H9 (cell line): ENCODE results near the gene PEPD. TPM values are rescaled to one million over a fixed set of nuclear protein-coding genes. Genes with fewer than 3 reads are reported as not detected.

Experiments used
- DNase-seq: peaks from one replicate; pipeline ENCODE4 v3.0.0-alpha.2; 2017
- H2AFZ ChIP-seq: one replicate; pipeline ENCODE4 v1.6.1; 2013; ENCODE audit warnings: mild to moderate bottlenecking, low read length, control low read depth, moderate library complexity
- H2AK5ac ChIP-seq: 2 replicates; pipeline ENCODE4 v1.6.1; 2013; ENCODE audit warnings: low read length, control low read depth, mixed read lengths; ENCODE audit not compliant: insufficient read length
- H2BK120ac ChIP-seq: one replicate; pipeline ENCODE4 v1.6.1; 2013; ENCODE audit warnings: low read depth, mild to moderate bottlenecking, low read length, control low read depth, inconsistent platforms; ENCODE audit not compliant: poor library complexity, severe bottlenecking
- H2BK12ac ChIP-seq: 2 replicates; pipeline ENCODE4 v1.6.1; 2013; ENCODE audit warnings: low read length, control low read depth, mixed read lengths, low read depth; ENCODE audit not compliant: insufficient read length
- H2BK15ac ChIP-seq: 2 replicates; pipeline ENCODE4 v1.6.1; 2013; ENCODE audit warnings: low read depth, low read length, control low read depth
- H2BK20ac ChIP-seq: one replicate; pipeline ENCODE4 v1.6.1; 2013; ENCODE audit warnings: low read depth, mild to moderate bottlenecking, low read length, control low read depth, inconsistent platforms; ENCODE audit not compliant: poor library complexity, severe bottlenecking
- H2BK5ac ChIP-seq: 2 replicates; pipeline ENCODE4 v1.6.1; 2013; ENCODE audit warnings: low read length, control low read depth, mixed read lengths; ENCODE audit not compliant: insufficient read length
- H3K14ac ChIP-seq: 2 replicates; pipeline ENCODE4 v1.6.1; 2013; ENCODE audit warnings: low read length, control low read depth; ENCODE audit not compliant: insufficient read depth
- H3K18ac ChIP-seq: 2 replicates; pipeline ENCODE4 v1.6.1; 2013; ENCODE audit warnings: low read depth, mild to moderate bottlenecking, mixed read lengths, low read length, control low read depth; ENCODE audit not compliant: insufficient read length
- H3K23ac ChIP-seq: 2 replicates; pipeline ENCODE4 v1.6.1; 2013; ENCODE audit warnings: low read length, control low read depth, mixed read lengths, low read depth; ENCODE audit not compliant: insufficient read length
- H3K23me2 ChIP-seq: 2 replicates; pipeline ENCODE4 v1.6.1; 2013; ENCODE audit warnings: low read depth, mild to moderate bottlenecking, mixed read lengths, low read length, control low read depth; ENCODE audit not compliant: insufficient read length, poor library complexity, severe bottlenecking
- H3K27ac ChIP-seq: 2 replicates; pipeline ENCODE4 v1.5.1; 2013; ENCODE audit warnings: low read length, control low read depth, mixed read lengths, low read depth; ENCODE audit not compliant: insufficient read length
- H3K27me3 ChIP-seq: 2 replicates; pipeline ENCODE4 v1.6.1; 2013; ENCODE audit warnings: low read length, control low read depth, inconsistent platforms; ENCODE audit not compliant: insufficient read depth
- H3K4ac ChIP-seq: 2 replicates; pipeline ENCODE4 v1.6.1; 2013; ENCODE audit warnings: low read depth, mild to moderate bottlenecking, control low read depth, inconsistent platforms, low read length, moderate library complexity
- H3K4me1 ChIP-seq: 2 replicates; pipeline ENCODE4 v1.6.1; 2013; ENCODE audit warnings: low read length, control low read depth, inconsistent platforms; ENCODE audit not compliant: insufficient read depth
- H3K4me2 ChIP-seq: 2 replicates; pipeline ENCODE4 v1.6.1; 2013; ENCODE audit warnings: low read length, control low read depth, mixed read lengths; ENCODE audit not compliant: insufficient read length, insufficient read depth
- H3K56ac ChIP-seq: 2 replicates; pipeline ENCODE4 v1.6.1; 2013; ENCODE audit warnings: low read depth, mild to moderate bottlenecking, mixed read lengths, low read length, control low read depth; ENCODE audit not compliant: insufficient read length
- H3K79me1 ChIP-seq: 2 replicates; pipeline ENCODE4 v1.6.1; 2013; ENCODE audit warnings: low read depth, mild to moderate bottlenecking, moderate library complexity, low read length, control low read depth, inconsistent platforms; ENCODE audit not compliant: insufficient read depth, poor library complexity, severe bottlenecking
- H3K79me2 ChIP-seq: 2 replicates; pipeline ENCODE4 v1.6.1; 2013; ENCODE audit warnings: low read length, control low read depth, inconsistent platforms; ENCODE audit not compliant: insufficient read depth
- H3K9ac ChIP-seq: 2 replicates; pipeline ENCODE4 v1.6.1; 2013; ENCODE audit warnings: low read length, control low read depth, mixed read lengths; ENCODE audit not compliant: insufficient read length; ENCODE audit errors: extremely low read depth
- H3K9me3 ChIP-seq: one replicate; pipeline ENCODE4 v1.6.1; 2013; ENCODE audit warnings: low read depth, low read length, inconsistent platforms; ENCODE audit not compliant: control insufficient read depth
- H3T11ph ChIP-seq: one replicate; pipeline ENCODE4 v1.6.1; 2013; ENCODE audit warnings: mild to moderate bottlenecking, low read length, control low read depth, inconsistent platforms
- H4K20me1 ChIP-seq: one replicate; pipeline ENCODE4 v1.6.1; 2013; ENCODE audit not compliant: control insufficient read depth, insufficient read length, insufficient read depth
- H4K5ac ChIP-seq: 2 replicates; pipeline ENCODE4 v1.6.1; 2013; ENCODE audit warnings: low read depth, mild to moderate bottlenecking, mixed read lengths, low read length, control low read depth; ENCODE audit not compliant: insufficient read length
- H4K8ac ChIP-seq: replicated peaks from 2 replicates; pipeline ENCODE4 v1.6.1; 2013; ENCODE audit warnings: low read length, control low read depth, mixed read lengths, low read depth; ENCODE audit not compliant: insufficient read length
- H4K91ac ChIP-seq: 2 replicates; pipeline ENCODE4 v1.6.1; 2013; ENCODE audit warnings: low read depth, mild to moderate bottlenecking, moderate library complexity, mixed read lengths, low read length, control low read depth; ENCODE audit not compliant: insufficient read length
- H3K27ac Mint-ChIP-seq, 3 experiments: 2 replicates in 2 of 3; 3 replicates in 1 of 3; pipeline ENCODE4 v1.8.0; 2020 to 2021; ENCODE audit warnings: mixed read lengths in 3 of 3, mild to moderate bottlenecking in 1 of 3, moderate library complexity in 1 of 3
- H3K27me3 Mint-ChIP-seq: 2 replicates; pipeline ENCODE4 v1.8.0; 2021; ENCODE audit warnings: low read depth, mild to moderate bottlenecking, moderate library complexity, mixed read lengths
- H3K36me3 Mint-ChIP-seq, 3 experiments: 2 replicates in 2 of 3; 3 replicates in 1 of 3; pipeline ENCODE4 v1.8.0; 2020 to 2021; ENCODE audit warnings: low read depth in 3 of 3, mixed read lengths in 3 of 3; ENCODE audit not compliant: insufficient read depth in 1 of 3
- H3K4me1 Mint-ChIP-seq, 2 experiments: 2 replicates each; pipeline ENCODE4 v1.8.0; 2020; ENCODE audit warnings: mixed read lengths in 2 of 2
- H3K4me3 Mint-ChIP-seq, 2 experiments: 2 replicates in 1 of 2; 3 replicates in 1 of 2; pipeline ENCODE4 v1.8.0; 2020 to 2021; ENCODE audit warnings: mild to moderate bottlenecking in 2 of 2, mixed read lengths in 2 of 2, moderate library complexity in 1 of 2
- H3K9me3 Mint-ChIP-seq, 2 experiments: 2 replicates in 1 of 2; 3 replicates in 1 of 2; pipeline ENCODE4 v1.8.0; 2020; ENCODE audit warnings: mild to moderate bottlenecking in 2 of 2, mixed read lengths in 2 of 2, moderate library complexity in 1 of 2
- WGBS: extraction: QIAGEN DNeasy Blood & Tissue Kit; methylation state at CpG from one replicate; pipeline ENCODE4 v1.1.7; 2013; ENCODE audit warnings: missing lambda C conversion rate, low lambda C conversion rate, mixed read lengths; ENCODE audit not compliant: insufficient read length; ENCODE audit errors: extremely low coverage; 5-methylcytosine and 5-hydroxymethylcytosine counted together
- total RNA-seq: library from RNA; stranded (reverse); gene quantifications from 2 replicates; pipeline ENCODE4 v1.2.1, GENCODE V29; 2021
- TF ChIP-seq, protein P1 (sequence below): fragments of 200-600 bp; sonication (generic); conservative IDR thresholded peaks from 3 replicates; pipeline ENCODE4 v1.8.0; 2021; ENCODE audit warnings: antibody characterized with exemption, mild to moderate bottlenecking

Gene PEPD
- total RNA-seq, 1 experiment from 2014 or later, result 52.8 TPM

DNA sequence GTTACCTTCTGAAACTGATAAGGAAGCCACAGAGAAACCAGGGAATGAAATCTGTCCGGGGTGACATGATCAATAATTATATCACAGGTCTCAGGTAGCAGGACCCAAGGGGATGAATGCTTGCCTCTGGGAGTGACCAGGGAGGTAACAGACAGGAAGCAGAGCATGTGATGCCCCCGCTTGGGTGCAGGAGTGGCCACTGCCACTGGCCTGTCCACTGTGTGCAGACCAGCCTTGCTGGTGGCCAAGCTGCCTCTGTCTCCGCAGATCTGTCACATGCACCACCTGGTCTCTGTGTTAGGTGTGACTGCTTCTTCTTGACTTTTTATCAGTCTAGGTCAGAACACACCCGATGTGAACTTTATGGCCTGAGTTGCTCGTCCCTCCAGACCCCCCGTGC is 71.8 kb downstream of the PEPD start:
- H2BK12ac ChIP-seq, result no peak overlapping the region
- Mint-ChIP-seq H3K27ac (no peak overlapping the region; a peak in 1 of 7 replicates), H3K4me3 (no peak overlapping the region), H3K4me1 (no peaks in the 10 kb centered on the region), H3K9me3 (no peaks in the 10 kb centered on the region), H3K27me3 (no peaks in the 10 kb centered on the region), H3K36me3 (peaks cover 0 to 4% (median 0%) of the 10 kb centered on the region in 3 experiments; a peak in 2 of 7 replicates)
- H4K20me1 ChIP-seq, result no peaks in the 10 kb centered on the region
- H3T11ph ChIP-seq, result no peak overlapping the region
- no peaks in the 10 kb centered on the region for H3K27me3 ChIP-seq
- TF ChIP-seq, protein P1, sequence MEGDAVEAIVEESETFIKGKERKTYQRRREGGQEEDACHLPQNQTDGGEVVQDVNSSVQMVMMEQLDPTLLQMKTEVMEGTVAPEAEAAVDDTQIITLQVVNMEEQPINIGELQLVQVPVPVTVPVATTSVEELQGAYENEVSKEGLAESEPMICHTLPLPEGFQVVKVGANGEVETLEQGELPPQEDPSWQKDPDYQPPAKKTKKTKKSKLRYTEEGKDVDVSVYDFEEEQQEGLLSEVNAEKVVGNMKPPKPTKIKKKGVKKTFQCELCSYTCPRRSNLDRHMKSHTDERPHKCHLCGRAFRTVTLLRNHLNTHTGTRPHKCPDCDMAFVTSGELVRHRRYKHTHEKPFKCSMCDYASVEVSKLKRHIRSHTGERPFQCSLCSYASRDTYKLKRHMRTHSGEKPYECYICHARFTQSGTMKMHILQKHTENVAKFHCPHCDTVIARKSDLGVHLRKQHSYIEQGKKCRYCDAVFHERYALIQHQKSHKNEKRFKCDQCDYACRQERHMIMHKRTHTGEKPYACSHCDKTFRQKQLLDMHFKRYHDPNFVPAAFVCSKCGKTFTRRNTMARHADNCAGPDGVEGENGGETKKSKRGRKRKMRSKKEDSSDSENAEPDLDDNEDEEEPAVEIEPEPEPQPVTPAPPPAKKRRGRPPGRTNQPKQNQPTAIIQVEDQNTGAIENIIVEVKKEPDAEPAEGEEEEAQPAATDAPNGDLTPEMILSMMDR, result no peak
- WGBS, result no CpG with 5 or more reads among the region's 6 CpGs
- H3K18ac ChIP-seq, result no peak overlapping the region
- no peak overlapping the region for H3K14ac ChIP-seq
- no peak overlapping the region for H4K91ac ChIP-seq
- no peak overlapping the region for H2AK5ac ChIP-seq
- no peak overlapping the region for H3K9ac ChIP-seq
- no peak overlapping the region for H3K56ac ChIP-seq
- no peak overlapping the region for H4K8ac ChIP-seq
- H2AFZ ChIP-seq, result no peak overlapping the region
- H3K79me2 ChIP-seq, result no peaks in the 10 kb centered on the region
- no peak overlapping the region for H2BK20ac ChIP-seq
- H3K23me2 ChIP-seq, result no peaks in the 10 kb centered on the region
- no peaks in the 10 kb centered on the region for H3K79me1 ChIP-seq
- H3K4me1 ChIP-seq, result no peaks in the 10 kb centered on the region
- H3K4ac ChIP-seq, result no peak overlapping the region
- H3K4me2 ChIP-seq, result no peak overlapping the region
- no peak overlapping the region for H2BK120ac ChIP-seq
- no peak overlapping the region for H2BK15ac ChIP-seq
- no peak overlapping the region for H3K23ac ChIP-seq
- no peak for DNase-seq
- no peaks in the 10 kb centered on the region for H3K9me3 ChIP-seq
- H3K27ac ChIP-seq, result no peak overlapping the region
- H2BK5ac ChIP-seq, result no peak overlapping the region
- H4K5ac ChIP-seq, result no peak overlapping the region
